ENCODE measurements around the gene ZNF853. TPM values are rescaled to one million over a fixed set of nuclear protein-coding genes. Genes with fewer than 3 reads are reported as not detected.
A peak's percentile ranks its signal among the peaks of the same experiment; 100 is the strongest.
"Not testable (repeated sequence)": the region's sequence is repeated elsewhere in the genome, so short reads cannot be mapped to it uniquely, and the experiment has no call there.

ZNF853 gene
- total RNA-seq, 1 donor from 2014 or later, result 8.7 TPM

DNA sequence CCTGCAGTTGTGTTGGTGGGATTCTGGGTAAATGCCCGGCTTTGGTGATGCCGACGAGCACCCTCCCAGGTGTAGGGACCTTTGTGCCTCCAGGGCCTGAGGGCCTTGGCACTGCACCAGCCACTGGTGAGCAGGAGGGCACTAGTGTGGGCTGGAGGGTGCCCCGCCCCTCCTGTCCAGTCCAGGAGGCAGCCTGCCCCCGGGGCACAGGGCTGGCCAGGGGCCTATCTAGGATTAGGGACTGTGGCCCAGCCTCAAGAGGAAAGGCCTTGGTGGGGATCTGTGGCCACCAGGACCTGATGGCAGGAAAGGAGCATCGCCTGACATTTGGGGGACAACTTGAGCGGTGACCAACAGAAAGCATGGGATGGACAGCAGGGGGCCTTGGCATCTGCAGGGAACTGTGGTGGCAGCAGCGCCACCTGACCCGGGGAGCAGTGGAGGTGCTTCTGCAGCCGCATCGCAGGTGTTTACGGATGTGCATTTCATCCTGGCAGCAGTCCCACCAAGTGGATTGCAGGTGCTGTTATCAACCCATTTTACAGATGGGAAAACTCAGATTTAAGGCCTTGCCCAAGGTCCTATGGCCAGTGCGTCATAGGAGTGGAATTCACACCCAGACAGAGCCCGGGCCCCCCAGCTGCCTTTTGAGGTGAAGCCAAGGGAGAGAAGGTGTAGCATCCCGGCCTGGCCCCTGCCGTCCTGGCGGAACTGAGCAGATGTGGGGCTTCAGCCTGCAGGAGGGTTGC, 32.8 kb downstream of the ZNF853 start:
- ATAC-seq, result no peak
- no peak for DNase-seq (ENCODE audit: low spot score)
- intact Hi-C loops (cut with DNase I), result no loop called here

DNA sequence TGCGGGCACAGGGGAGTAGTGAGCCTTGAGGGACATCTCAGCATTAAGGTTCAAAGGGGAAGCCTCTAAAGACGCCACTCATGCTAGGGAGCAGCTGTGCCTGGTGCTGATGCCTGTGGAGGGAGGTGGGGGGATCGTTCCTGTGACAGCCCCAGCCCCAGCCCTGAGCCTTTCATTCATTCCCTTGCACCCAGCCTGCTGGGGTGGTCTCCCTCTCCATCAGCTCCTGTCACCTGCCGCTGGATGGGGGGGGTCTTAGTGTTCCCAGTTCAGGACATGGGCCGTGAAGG, 33.4 kb downstream of the ZNF853 start:
- no peak for ATAC-seq
- DNase-seq (ENCODE audit: low spot score), result no peak
- intact Hi-C loops (cut with DNase I), result no loop called here

GRCh38 chr7:6649241-6649961, 34.0 kb downstream of the ZNF853 start:
- DNase-seq (ENCODE audit: low spot score) (no peak), ATAC-seq (no peak)

GRCh38 chr7:6650086-6650485, 34.7 kb downstream of the ZNF853 start:
- DNase-seq (ENCODE audit: low spot score), result peak; percentile 38
- ATAC-seq, result no peak
- intact Hi-C loops (cut with DNase I), result no loop called here

More at GRCh38 chr7:6649241-6649961, 34.0 kb downstream of the ZNF853 start:
- intact Hi-C loops (cut with DNase I), result no loop called here

DNA sequence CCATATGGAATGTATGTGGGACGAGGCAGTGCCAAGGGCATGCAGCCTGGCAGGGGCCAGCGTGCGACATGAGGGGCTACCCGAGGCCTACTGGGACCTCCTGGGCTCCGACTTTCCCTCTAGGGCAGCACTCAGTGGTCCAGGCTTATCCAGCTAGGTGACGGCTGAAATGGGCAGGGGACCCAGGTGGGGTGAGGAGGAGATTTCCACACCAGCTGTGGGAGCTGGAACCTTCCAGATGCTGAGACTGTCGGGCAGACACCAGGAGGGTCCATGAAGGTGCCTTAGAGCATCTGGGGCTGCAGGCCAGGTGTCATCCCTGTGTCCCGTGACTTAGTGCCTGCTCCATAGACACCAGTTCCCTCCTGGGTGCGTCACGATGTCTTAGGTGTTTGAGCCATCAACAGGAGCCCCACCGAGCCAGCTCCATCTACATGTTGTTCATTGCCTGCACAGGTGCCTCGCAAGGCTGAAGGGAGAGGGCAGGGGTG, 35.2 kb downstream of the ZNF853 start:
- intact Hi-C loops (cut with DNase I), result no loop called here
- DNase-seq (ENCODE audit: low spot score), result peak; percentile 43
- no peak for ATAC-seq

DNA sequence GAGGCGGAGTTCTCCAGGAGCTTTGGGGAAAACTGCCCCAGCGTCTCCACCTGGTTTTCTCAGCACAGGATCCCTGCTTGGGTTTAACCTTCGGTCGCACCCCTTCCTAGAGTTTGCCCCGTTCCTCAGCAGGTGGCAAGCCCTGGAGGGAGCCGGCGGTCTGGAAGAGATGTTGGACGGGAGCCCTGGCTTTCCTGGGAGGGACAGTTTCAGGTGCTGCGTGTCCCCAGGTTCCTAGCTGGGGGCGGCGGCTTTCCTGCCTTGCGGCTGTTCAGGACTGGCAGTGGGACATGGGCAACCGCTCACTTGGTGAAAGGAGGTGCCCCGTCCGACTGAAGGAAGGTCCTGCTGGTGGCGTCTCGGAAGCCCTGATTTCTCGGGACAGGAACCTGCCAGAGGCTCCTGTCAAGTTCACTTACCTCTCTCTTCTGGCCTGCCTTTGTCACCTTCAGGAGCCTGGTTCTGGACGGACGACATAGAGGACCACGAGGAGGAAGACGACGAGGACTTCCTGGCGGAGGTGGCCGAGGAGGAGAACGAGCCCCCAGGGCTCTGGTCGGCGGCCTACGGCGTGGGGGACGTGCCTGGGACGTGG, 36.5 kb downstream of the ZNF853 start:
- DNase-seq (ENCODE audit: low spot score) (peak; percentile 54), ATAC-seq (no peak)
- intact Hi-C loops (cut with DNase I), result no loop called here

DNA sequence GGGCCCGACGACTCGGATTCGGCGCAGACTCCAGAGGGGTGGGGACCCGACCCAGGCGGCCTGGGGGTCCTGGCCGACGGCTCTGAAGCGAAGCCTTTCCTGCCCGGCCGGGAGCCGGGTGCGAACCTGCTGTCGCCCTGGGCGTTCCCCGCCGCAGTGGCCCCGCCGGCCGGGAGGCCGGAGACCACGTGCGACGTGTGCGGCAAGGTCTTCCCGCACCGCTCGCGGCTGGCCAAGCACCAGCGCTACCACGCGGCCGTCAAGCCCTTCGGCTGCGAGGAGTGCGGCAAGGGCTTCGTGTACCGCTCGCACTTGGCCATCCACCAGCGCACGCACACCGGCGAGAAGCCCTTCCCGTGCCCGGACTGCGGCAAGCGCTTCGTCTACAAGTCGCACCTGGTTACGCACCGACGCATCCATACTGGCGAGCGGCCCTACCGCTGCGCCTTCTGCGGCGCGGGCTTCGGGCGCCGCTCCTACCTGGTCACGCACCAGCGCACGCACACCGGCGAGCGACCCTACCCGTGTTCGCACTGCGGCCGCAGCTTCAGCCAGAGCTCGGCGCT, 37.1 kb downstream of the ZNF853 start:
- ATAC-seq (no peak), DNase-seq (ENCODE audit: low spot score) (peak; percentile 53)
- intact Hi-C loops (cut with DNase I), result no loop called here

- DNase-seq (ENCODE audit: low spot score) (no peak), ATAC-seq (no peak)
- intact Hi-C loops (cut with DNase I), result no loop called here
Observed at GRCh38 chr7:6653071-6654003, 37.9 kb downstream of the ZNF853 start.

DNA sequence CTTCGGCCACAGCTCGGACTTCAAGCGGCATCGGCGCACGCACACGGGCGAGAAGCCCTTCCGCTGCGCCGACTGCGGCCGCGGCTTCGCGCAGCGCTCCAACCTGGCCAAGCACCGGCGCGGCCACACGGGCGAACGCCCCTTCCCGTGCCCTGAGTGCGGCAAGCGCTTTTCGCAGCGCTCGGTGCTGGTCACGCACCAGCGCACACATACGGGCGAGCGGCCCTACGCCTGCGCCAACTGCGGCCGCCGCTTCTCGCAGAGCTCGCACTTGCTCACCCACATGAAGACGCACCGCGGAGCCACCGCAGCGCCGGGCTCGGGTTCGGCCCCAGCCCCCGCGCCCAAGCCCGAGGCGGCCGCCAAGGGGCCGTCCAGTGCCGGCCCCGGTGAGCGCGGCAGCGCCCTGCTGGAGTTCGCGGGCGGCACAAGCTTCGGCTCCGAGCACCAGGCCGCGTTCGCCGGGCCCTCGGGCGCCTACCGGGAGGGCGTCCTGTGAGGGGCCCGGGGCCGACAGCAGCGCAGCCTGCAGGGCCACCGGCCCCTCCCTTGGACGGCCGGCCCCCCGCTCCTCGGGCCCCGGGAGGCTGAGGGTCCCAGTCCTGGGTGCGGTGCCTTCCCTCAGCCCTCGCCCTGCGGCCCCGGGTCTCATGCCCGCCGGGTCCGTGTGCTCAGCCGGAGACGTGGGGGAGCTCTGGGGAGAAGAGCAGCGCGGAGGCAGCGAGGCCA, 38.9 kb downstream of the ZNF853 start:
- ATAC-seq (no peak), DNase-seq (ENCODE audit: low spot score) (no peak)
- intact Hi-C loops (cut with DNase I), result no loop called here

DNA sequence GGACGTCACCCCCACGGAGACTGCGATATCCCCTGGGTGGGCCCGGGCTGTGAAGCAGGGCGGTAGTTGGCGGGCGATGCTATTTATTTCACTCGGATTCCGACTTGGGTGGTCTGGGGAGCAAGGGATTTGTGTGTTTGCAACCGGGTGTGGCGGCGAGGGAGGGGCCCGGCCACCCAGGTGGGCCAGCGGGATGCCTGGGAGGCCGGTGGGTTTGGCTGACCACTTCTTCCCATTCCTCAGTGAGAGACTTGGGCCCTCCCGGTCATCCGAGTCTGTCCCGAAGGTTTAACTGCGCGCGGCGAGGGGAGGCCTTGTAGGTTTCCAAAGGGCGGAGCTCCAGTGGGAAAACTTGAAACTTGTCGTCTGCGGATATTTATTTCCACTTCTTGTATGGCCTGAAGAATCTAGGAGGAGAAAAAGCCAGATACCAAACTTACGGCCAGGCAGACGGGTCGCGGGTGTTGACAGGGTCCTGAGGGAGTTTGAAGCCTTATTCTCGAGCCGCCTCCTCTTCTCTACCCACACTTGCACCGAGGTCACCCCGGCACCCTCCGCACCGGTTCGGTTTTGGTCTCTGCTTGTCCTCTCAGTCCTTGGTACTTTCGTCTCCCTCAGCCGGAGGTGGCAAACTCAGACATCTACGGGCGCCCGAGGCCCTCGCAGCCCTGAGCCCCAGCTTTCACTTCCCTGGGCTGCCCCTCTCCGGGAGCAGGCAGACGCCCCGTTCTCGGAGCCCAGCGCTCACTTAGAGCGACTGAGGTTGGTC, 39.6 kb downstream of the ZNF853 start:
- peak; percentile 43 for ATAC-seq
- DNase-seq (ENCODE audit: low spot score), result no peak
- intact Hi-C loops (cut with DNase I), result no loop called here

- ATAC-seq, result no peak
- intact Hi-C loops (cut with DNase I), result no loop called here
- DNase-seq (ENCODE audit: low spot score), result no peak
Observed at GRCh38 chr7:6655636-6656385, 40.4 kb downstream of the ZNF853 start.

DNA sequence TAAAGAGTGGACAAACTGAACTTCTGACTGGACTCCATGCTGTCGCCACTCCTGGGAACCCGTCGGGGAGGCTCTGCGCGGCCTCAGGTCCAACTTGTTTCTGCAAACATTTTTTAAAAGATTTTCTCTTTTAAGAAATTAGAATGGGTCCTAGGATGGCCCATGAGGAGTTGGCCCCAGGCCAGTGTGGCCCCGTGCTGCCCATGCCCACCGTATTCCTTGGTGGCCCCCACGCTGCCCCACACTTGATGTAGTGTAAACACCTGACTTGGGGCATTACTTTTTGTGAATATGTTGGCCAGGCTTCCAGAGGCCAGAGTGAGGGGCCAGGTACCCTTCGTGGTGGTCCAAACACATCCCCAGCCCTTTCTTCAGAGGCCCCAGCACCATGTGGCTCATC, 41.0 kb downstream of the ZNF853 start:
- ATAC-seq (no peak), DNase-seq (ENCODE audit: low spot score) (no peak)
- intact Hi-C loops (cut with DNase I), result no loop called here

- intact Hi-C loops (cut with DNase I), result no loop called here
- DNase-seq (ENCODE audit: low spot score), result no peak
- ATAC-seq, result no peak
Observed at GRCh38 chr7:6658618-6659345, 43.4 kb downstream of the ZNF853 start.

DNA sequence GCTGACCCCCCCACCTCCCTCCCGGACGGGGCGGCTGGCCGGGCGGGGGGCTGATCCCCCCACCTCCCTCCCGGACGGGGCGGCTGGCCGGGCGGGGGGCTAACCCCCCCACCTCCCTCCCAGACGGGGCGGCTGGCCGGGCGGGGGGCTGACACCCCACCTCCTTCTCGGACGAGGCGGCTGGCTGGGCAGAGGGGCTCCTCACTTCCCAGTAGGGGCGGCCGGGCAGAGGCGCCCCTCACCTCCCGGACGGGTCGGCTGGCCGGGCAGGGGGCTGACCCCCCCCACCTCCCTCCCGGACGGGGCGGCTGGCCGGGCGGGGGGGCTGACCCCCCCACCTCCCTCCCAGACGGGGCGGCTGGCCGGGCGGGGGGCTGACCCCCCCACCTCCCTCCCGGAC, 55.4 kb downstream of the ZNF853 start:
- ATAC-seq; DNase-seq (ENCODE audit: low spot score); intact Hi-C loops (cut with DNase I): not testable (repeated sequence)
